Stimulated activated CD8-positive, alpha-beta memory T cell treated with anti-CD3 and anti-CD28 coated beads, Interleukin-2, amount 100 ng/mL, for 1 hour (primary cell): Measurements from ENCODE around the gene PSMD6.

Experiments
- DNase-seq, 2 donors: peaks; one replicate each; pipeline ENCODE4 v3.0.0-alpha.2; 2020; ENCODE audit warnings: low read depth in 2 of 2

The PSMD6 gene

GRCh38 chr3:64046592-64046991 is 23.3 kb upstream of the PSMD6 start:
- DNase-seq = no peak

GRCh38 chr3:64042952-64043351 is 19.7 kb upstream of the PSMD6 start:
- DNase-seq = no peak

- DNase-seq = no peak
Measured at GRCh38 chr3:64039981-64040733, 16.9 kb upstream of the PSMD6 start.

- DNase-seq = no peak
Measured at GRCh38 chr3:64039332-64039731, 16.0 kb upstream of the PSMD6 start.

GRCh38 chr3:64038253-64038767 is 15.0 kb upstream of the PSMD6 start:
- no peak for DNase-seq

- no peak for DNase-seq
Measured at GRCh38 chr3:64037084-64037483, 13.8 kb upstream of the PSMD6 start.

GRCh38 chr3:64033069-64033468 is 9.8 kb upstream of the PSMD6 start:
- no peak for DNase-seq

GRCh38 chr3:64031540-64032508 is 8.5 kb upstream of the PSMD6 start:
- no peak for DNase-seq

GRCh38 chr3:64030741-64031140 is 7.4 kb upstream of the PSMD6 start:
- peak; percentile 50 to 56 for DNase-seq

GRCh38 chr3:64029287-64029686 is 6.0 kb upstream of the PSMD6 start:
- DNase-seq = no peak

- DNase-seq = no peak
Measured at GRCh38 chr3:64028754-64029153, 5.5 kb upstream of the PSMD6 start.

GRCh38 chr3:64027658-64028057 is 4.4 kb upstream of the PSMD6 start:
- no peak for DNase-seq

GRCh38 chr3:64026346-64026745 is 3.1 kb upstream of the PSMD6 start:
- DNase-seq = no peak

- no peak for DNase-seq
Measured at GRCh38 chr3:64023861-64024223, 548 bp upstream of the PSMD6 start.

GRCh38 chr3:64022451-64023186 is 675 bp downstream of the PSMD6 start:
- DNase-seq = no peak

GRCh38 chr3:64021922-64022321 is 1.4 kb downstream of the PSMD6 start:
- DNase-seq = no peak

GRCh38 chr3:64019879-64020278 is 3.4 kb downstream of the PSMD6 start:
- DNase-seq = no peak

- DNase-seq = no peak
Measured at GRCh38 chr3:64019271-64019670, 4.0 kb downstream of the PSMD6 start.

- no peak for DNase-seq
Measured at GRCh38 chr3:64016941-64017620, 6.2 kb downstream of the PSMD6 start.

- no peak for DNase-seq
Measured at GRCh38 chr3:64011685-64012084, 11.6 kb downstream of the PSMD6 start.

GRCh38 chr3:64010199-64010598 is 13.1 kb downstream of the PSMD6 start:
- no peak for DNase-seq
